Heart left ventricle (tissue), 13 donors: ENCODE results near the gene DOLPP1.

Source experiments
- POLR2A ChIP-seq, 2 donors: fragments of 450-650 bp; IDR thresholded peaks; one replicate each; pipeline ENCODE4 v1.6.1; 2017; ENCODE audit warnings: antibody characterized with exemption in 2 of 2, mild to moderate bottlenecking in 2 of 2, moderate library complexity in 2 of 2
- TF ChIP-seq, protein P1 (sequence below), 12 donors: fragments of 200-600 bp; sonication (generic) in 4 of 12; IDR thresholded peaks; one replicate each; pipeline versions ENCODE4 v1.5.0 to v1.8.0; 2018 to 2022; ENCODE audit warnings: antibody characterized with exemption in 12 of 12, mild to moderate bottlenecking in 5 of 12
- donor health status: ischemic (EF 13 %, LVEDD 7.1; RV severe dilation, severe dysfunction).
- donor health status: DM: no; HTN: yes; CAD: no.
- donor health status: DM: no; HTN: no; CAD: no.
- donor health status: ischemic (EF 25% LVEDD 6.9; RV normal size, moderate dysfunction).
- donor health status: ischemic (EF 25% LVEDD 5.7; RV mildly dilated, moderate dysfunction).
- donor health status: ischemic (EF 35%, LVEDD 5.7; RV mildly dilated, moderate dysfunction).
- donor health status: nonischemic (EF 11% LVEDD 7.7; RV severe dilation, severe dysfunction).
- donor health status: DM: yes; HTN: yes; CAD: no.
- donor health status: PGD.
- donor health status: ischemic (EF 29% LVEDD 5.4; RV normal size, mild dysfunction).
- donor health status: nonischemic (EF 23%, LVEDD 6.1; RV moderate dilation, normal function).

DNA sequence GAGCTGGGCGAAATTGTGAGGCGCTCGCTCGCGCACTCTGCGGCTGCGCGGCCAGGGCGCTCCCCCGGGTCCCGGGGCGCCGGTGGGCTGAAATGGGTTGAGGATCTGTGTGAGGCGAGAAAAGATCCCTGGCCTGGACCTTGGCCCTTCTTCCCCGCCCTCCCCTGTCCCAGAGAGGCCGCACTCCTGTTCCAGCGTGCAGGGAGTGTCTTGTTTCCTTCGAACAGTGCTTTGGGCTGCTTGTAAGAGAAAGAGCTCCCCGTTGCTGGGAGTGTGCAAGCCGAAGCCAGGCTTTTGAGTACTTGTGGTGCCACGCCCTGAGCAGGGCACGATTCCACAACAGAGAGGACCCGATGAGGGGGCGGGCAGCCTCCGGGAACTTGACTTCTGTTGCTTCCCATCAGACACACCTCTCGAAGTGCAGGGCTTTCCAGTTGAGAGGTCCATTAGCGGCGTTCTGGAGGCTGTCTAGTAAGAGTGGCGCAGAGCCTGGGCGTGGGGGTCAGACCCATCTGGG is 535 bp downstream of the DOLPP1 start:
- TF ChIP-seq, protein P1, sequence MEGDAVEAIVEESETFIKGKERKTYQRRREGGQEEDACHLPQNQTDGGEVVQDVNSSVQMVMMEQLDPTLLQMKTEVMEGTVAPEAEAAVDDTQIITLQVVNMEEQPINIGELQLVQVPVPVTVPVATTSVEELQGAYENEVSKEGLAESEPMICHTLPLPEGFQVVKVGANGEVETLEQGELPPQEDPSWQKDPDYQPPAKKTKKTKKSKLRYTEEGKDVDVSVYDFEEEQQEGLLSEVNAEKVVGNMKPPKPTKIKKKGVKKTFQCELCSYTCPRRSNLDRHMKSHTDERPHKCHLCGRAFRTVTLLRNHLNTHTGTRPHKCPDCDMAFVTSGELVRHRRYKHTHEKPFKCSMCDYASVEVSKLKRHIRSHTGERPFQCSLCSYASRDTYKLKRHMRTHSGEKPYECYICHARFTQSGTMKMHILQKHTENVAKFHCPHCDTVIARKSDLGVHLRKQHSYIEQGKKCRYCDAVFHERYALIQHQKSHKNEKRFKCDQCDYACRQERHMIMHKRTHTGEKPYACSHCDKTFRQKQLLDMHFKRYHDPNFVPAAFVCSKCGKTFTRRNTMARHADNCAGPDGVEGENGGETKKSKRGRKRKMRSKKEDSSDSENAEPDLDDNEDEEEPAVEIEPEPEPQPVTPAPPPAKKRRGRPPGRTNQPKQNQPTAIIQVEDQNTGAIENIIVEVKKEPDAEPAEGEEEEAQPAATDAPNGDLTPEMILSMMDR (IDR thresholded peaks at IDR 0.05), result no peak
- TF ChIP-seq POLR2A (IDR thresholded peaks at IDR 0.05), result no peak
